HG03575 (cell line): ENCODE measurements around the gene NIP7.
A peak's percentile ranks its signal among the peaks of the same experiment; 100 is the strongest.

Experiments used
- ATAC-seq: cut with Tn5 transposase; IDR thresholded peaks from one replicate; pipeline ENCODE4 v1.9.1; 2021; ENCODE audit not compliant: unreplicated experiment, insufficient number of reproducible peaks, low FRiP score; ENCODE audit errors: extremely low read depth

NIP7 gene

DNA sequence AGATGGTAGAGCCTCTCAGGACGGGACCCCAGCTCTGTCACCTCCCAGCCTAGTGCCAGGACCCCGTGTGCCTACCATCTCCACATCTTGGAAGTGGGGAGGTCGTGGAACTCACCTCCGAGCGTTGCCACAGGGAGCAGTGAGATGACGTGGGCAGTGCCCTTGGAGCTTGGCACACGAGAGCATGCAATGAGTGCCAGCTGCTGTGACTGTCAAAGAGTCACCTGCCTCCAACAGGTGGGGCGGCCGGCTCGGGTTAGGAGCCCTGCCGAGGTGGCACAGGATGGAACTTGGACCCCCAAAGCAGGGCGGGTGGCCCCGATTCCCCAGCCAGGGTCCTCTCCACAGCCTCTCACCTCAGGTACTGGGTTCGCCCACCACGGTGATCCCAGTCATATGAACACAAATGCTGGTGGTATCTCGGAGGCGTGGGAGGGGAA lies 23.0 kb upstream of the NIP7 start:
- ATAC-seq: no peak

DNA sequence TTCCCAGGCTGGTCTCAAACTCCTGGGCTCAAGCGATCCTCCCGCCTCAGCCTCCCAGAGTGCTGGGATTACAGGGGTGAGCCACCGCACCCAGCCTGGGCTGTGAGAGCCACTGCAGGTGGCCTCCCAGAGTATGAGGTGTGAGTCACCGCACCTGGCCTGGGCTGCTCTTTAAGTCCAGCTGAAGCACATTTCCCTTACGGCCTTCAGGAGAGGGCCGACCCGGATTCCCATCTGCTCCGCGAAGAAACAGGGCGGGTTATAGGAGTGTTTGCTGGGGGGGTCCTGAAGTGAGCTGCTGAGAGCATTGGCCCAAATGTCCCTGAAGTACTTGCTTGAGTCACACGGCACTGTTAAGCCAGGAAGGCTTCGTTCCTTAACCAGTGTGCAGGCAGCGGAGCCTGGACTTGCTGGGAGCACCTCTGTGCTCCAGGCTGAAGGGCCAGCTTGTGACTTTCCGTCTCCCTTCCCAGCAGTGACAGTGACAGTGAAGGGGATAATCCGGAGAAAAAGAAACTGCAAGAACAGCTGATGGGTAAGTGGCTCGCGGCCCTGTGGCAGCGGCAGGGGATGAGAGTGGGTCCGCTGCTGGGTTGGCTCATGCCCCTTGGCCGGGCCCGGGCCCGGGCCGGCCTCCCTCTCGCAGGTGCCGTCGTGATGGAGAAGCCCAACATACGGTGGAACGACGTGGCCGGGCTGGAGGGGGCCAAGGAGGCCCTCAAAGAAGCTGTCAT lies 21.2 kb upstream of the NIP7 start:
- ATAC-seq: no peak

DNA sequence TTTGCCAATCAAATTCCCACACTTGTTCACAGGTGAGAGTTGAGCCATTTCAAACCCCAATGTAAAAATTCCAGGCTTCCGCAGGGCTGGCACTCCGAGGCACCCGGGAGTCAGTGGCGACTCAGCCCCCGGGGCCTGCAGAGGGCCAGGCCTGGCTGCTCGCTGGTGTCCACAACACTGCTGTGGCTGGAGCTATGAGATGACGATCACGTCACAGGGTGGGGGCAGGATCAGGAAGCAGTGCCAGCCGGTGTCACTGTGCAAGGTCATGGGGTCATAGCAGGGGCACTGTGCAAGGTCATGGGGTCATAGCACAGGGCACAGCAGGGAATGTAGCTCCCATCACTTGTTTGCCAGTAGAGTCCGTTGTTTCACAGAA lies 20.7 kb upstream of the NIP7 start:
- no peak for ATAC-seq

- no peak for ATAC-seq
Observed at GRCh38 chr16:69319381-69319780, 20.2 kb upstream of the NIP7 start.

- no peak for ATAC-seq
Observed at GRCh38 chr16:69319826-69320739, 19.5 kb upstream of the NIP7 start.

- no peak for ATAC-seq
Observed at GRCh38 chr16:69320740-69321073, 18.9 kb upstream of the NIP7 start.

GRCh38 chr16:69321080-69321479 lies 18.5 kb upstream of the NIP7 start:
- ATAC-seq: no peak

GRCh38 chr16:69322343-69322742 lies 17.2 kb upstream of the NIP7 start:
- no peak for ATAC-seq

DNA sequence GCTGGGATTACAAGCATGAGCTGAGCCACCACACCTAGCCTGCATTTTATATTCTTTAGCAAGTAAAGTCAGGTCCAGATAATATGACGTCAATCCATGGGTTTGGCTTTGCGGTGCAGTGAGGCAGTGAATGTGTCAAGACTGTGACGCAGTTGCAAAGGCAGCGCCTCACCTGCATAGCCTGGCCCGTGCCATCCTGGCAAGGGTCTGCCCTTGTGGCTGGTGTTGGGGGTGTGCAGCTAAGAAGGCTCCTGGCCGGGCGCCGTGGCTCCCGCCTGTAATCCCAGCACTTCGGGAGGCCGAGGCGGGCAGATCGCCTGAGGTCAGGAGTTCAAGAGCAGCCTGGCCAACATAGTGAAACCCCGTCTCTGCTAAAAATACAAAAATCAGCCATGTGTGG lies 16.2 kb upstream of the NIP7 start:
- ATAC-seq: no peak

- ATAC-seq: no peak
Observed at GRCh38 chr16:69324013-69324531, 15.5 kb upstream of the NIP7 start.

DNA sequence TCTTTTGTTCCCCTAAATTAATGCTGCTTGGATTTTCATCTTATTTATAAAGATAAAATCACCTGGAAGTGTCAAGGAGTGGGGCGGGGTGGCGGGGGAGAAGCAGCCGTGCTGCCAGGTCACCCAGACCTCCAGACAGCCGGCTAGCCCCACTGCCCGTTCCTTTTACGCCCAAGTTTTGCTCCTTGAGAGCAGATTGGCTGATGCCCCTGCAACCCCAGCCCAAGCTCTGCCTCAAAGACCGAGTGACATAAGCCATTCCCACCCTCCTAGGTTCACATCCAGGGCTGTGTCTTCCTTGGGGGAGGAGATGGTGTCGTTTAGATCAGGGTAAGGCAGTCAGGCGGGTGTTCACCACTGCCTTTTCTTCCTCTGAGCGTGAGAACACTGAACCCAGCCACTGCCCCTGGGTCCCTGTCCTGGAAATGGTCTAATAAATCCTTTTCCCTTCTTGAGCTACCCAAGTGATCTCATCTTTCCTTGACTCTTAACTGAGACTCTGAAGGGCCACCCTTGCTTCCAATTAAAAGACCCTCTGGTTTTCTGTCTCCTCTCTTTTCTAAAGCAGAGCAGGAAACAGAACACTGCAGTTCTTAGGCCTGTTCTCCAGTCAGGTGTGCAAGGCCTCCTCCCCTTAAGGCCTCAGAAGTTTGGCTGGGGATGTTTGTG lies 14.9 kb upstream of the NIP7 start:
- ATAC-seq: no peak

- ATAC-seq: no peak
Observed at GRCh38 chr16:69325784-69326171, 13.8 kb upstream of the NIP7 start.

GRCh38 chr16:69326172-69326873 lies 13.2 kb upstream of the NIP7 start:
- ATAC-seq: no peak

GRCh38 chr16:69327585-69328310 lies 11.8 kb upstream of the NIP7 start:
- no peak for ATAC-seq

- no peak for ATAC-seq
Observed at GRCh38 chr16:69328854-69329316, 10.7 kb upstream of the NIP7 start.

DNA sequence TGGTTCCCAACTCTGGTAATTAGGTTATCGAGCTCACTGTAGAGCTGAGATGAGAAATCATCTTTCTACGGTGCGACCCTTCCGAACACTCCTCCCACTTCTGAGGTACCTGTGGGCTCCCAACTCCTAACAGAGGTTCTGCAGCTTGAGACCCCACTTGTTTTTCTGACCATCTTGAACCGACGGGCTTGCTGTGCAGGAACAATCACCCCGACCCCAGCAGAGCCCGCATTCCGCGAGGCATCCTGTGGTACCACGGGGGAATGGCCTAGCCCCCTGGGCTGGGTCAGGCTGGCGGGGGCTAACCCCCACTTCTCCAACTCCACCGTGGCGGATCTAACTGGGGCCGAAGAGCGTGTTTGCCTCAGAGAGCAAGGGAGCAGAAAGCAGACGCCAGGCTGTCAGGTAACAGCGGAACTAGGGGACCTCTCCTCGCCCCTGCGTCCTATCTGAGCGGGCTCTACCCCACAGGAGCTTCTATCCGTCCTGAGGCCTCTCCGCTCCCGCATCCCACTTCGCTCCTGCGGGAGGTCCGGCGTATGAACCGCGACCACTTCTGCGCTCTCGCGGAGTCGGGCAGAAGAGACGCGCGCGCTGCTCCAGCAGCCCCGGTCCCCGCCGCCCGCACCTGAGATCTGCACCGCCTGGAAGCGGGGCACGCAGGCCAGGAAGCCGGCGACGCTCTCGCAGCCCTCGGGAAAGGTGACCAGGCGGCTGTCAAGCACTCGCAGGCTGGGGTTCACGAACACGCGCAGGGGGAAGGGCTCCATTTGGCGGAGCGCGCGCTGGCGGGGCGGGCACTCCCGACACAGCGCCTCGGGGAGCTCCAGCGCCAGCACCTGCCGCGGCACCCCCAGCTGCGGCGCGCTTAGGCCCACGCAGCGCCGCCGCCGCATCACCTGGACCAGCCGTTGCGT lies 9.9 kb upstream of the NIP7 start:
- no peak for ATAC-seq

- ATAC-seq: peak; percentile 53
Observed at GRCh38 chr16:69330286-69331109, 9.1 kb upstream of the NIP7 start, which contains the start of gene PDF. TSS of gene PDF (minus strand) at chr16:69330588. CDS start at chr16:69330570, 18 bp downstream.
